H9 (cell line): Measurements from ENCODE around the gene C16orf89. TPM values are rescaled to one million over a fixed set of nuclear protein-coding genes. Genes with fewer than 3 reads are reported as not detected.

Source experiments
- DNase-seq: peaks from one replicate; pipeline ENCODE4 v3.0.0-alpha.2; 2017
- H2AFZ ChIP-seq: one replicate; pipeline ENCODE4 v1.6.1; 2013; ENCODE audit warnings: mild to moderate bottlenecking, low read length, control low read depth, moderate library complexity
- H2AK5ac ChIP-seq: 2 replicates; pipeline ENCODE4 v1.6.1; 2013; ENCODE audit warnings: low read length, control low read depth, mixed read lengths; ENCODE audit not compliant: insufficient read length
- H2BK120ac ChIP-seq: one replicate; pipeline ENCODE4 v1.6.1; 2013; ENCODE audit warnings: low read depth, mild to moderate bottlenecking, low read length, control low read depth, inconsistent platforms; ENCODE audit not compliant: poor library complexity, severe bottlenecking
- H2BK12ac ChIP-seq: 2 replicates; pipeline ENCODE4 v1.6.1; 2013; ENCODE audit warnings: low read length, control low read depth, mixed read lengths, low read depth; ENCODE audit not compliant: insufficient read length
- H2BK15ac ChIP-seq: 2 replicates; pipeline ENCODE4 v1.6.1; 2013; ENCODE audit warnings: low read depth, low read length, control low read depth
- H2BK20ac ChIP-seq: one replicate; pipeline ENCODE4 v1.6.1; 2013; ENCODE audit warnings: low read depth, mild to moderate bottlenecking, low read length, control low read depth, inconsistent platforms; ENCODE audit not compliant: poor library complexity, severe bottlenecking
- H2BK5ac ChIP-seq: 2 replicates; pipeline ENCODE4 v1.6.1; 2013; ENCODE audit warnings: low read length, control low read depth, mixed read lengths; ENCODE audit not compliant: insufficient read length
- H3K14ac ChIP-seq: 2 replicates; pipeline ENCODE4 v1.6.1; 2013; ENCODE audit warnings: low read length, control low read depth; ENCODE audit not compliant: insufficient read depth
- H3K18ac ChIP-seq: 2 replicates; pipeline ENCODE4 v1.6.1; 2013; ENCODE audit warnings: low read depth, mild to moderate bottlenecking, mixed read lengths, low read length, control low read depth; ENCODE audit not compliant: insufficient read length
- H3K23ac ChIP-seq: 2 replicates; pipeline ENCODE4 v1.6.1; 2013; ENCODE audit warnings: low read length, control low read depth, mixed read lengths, low read depth; ENCODE audit not compliant: insufficient read length
- H3K23me2 ChIP-seq: 2 replicates; pipeline ENCODE4 v1.6.1; 2013; ENCODE audit warnings: low read depth, mild to moderate bottlenecking, mixed read lengths, low read length, control low read depth; ENCODE audit not compliant: insufficient read length, poor library complexity, severe bottlenecking
- H3K27ac ChIP-seq: 2 replicates; pipeline ENCODE4 v1.5.1; 2013; ENCODE audit warnings: low read length, control low read depth, mixed read lengths, low read depth; ENCODE audit not compliant: insufficient read length
- H3K27me3 ChIP-seq: 2 replicates; pipeline ENCODE4 v1.6.1; 2013; ENCODE audit warnings: low read length, control low read depth, inconsistent platforms; ENCODE audit not compliant: insufficient read depth
- H3K4ac ChIP-seq: 2 replicates; pipeline ENCODE4 v1.6.1; 2013; ENCODE audit warnings: low read depth, mild to moderate bottlenecking, control low read depth, inconsistent platforms, low read length, moderate library complexity
- H3K4me1 ChIP-seq: 2 replicates; pipeline ENCODE4 v1.6.1; 2013; ENCODE audit warnings: low read length, control low read depth, inconsistent platforms; ENCODE audit not compliant: insufficient read depth
- H3K4me2 ChIP-seq: 2 replicates; pipeline ENCODE4 v1.6.1; 2013; ENCODE audit warnings: low read length, control low read depth, mixed read lengths; ENCODE audit not compliant: insufficient read length, insufficient read depth
- H3K56ac ChIP-seq: 2 replicates; pipeline ENCODE4 v1.6.1; 2013; ENCODE audit warnings: low read depth, mild to moderate bottlenecking, mixed read lengths, low read length, control low read depth; ENCODE audit not compliant: insufficient read length
- H3K79me1 ChIP-seq: 2 replicates; pipeline ENCODE4 v1.6.1; 2013; ENCODE audit warnings: low read depth, mild to moderate bottlenecking, moderate library complexity, low read length, control low read depth, inconsistent platforms; ENCODE audit not compliant: insufficient read depth, poor library complexity, severe bottlenecking
- H3K79me2 ChIP-seq: 2 replicates; pipeline ENCODE4 v1.6.1; 2013; ENCODE audit warnings: low read length, control low read depth, inconsistent platforms; ENCODE audit not compliant: insufficient read depth
- H3K9ac ChIP-seq: 2 replicates; pipeline ENCODE4 v1.6.1; 2013; ENCODE audit warnings: low read length, control low read depth, mixed read lengths; ENCODE audit not compliant: insufficient read length; ENCODE audit errors: extremely low read depth
- H3K9me3 ChIP-seq: one replicate; pipeline ENCODE4 v1.6.1; 2013; ENCODE audit warnings: low read depth, low read length, inconsistent platforms; ENCODE audit not compliant: control insufficient read depth
- H3T11ph ChIP-seq: one replicate; pipeline ENCODE4 v1.6.1; 2013; ENCODE audit warnings: mild to moderate bottlenecking, low read length, control low read depth, inconsistent platforms
- H4K20me1 ChIP-seq: one replicate; pipeline ENCODE4 v1.6.1; 2013; ENCODE audit not compliant: control insufficient read depth, insufficient read length, insufficient read depth
- H4K5ac ChIP-seq: 2 replicates; pipeline ENCODE4 v1.6.1; 2013; ENCODE audit warnings: low read depth, mild to moderate bottlenecking, mixed read lengths, low read length, control low read depth; ENCODE audit not compliant: insufficient read length
- H4K8ac ChIP-seq: replicated peaks from 2 replicates; pipeline ENCODE4 v1.6.1; 2013; ENCODE audit warnings: low read length, control low read depth, mixed read lengths, low read depth; ENCODE audit not compliant: insufficient read length
- H4K91ac ChIP-seq: 2 replicates; pipeline ENCODE4 v1.6.1; 2013; ENCODE audit warnings: low read depth, mild to moderate bottlenecking, moderate library complexity, mixed read lengths, low read length, control low read depth; ENCODE audit not compliant: insufficient read length
- H3K27ac Mint-ChIP-seq, 3 experiments: 2 replicates in 2 of 3; 3 replicates in 1 of 3; pipeline ENCODE4 v1.8.0; 2020 to 2021; ENCODE audit warnings: mixed read lengths in 3 of 3, mild to moderate bottlenecking in 1 of 3, moderate library complexity in 1 of 3
- H3K27me3 Mint-ChIP-seq: 2 replicates; pipeline ENCODE4 v1.8.0; 2021; ENCODE audit warnings: low read depth, mild to moderate bottlenecking, moderate library complexity, mixed read lengths
- H3K36me3 Mint-ChIP-seq, 3 experiments: 2 replicates in 2 of 3; 3 replicates in 1 of 3; pipeline ENCODE4 v1.8.0; 2020 to 2021; ENCODE audit warnings: low read depth in 3 of 3, mixed read lengths in 3 of 3; ENCODE audit not compliant: insufficient read depth in 1 of 3
- H3K4me1 Mint-ChIP-seq, 2 experiments: 2 replicates each; pipeline ENCODE4 v1.8.0; 2020; ENCODE audit warnings: mixed read lengths in 2 of 2
- H3K4me3 Mint-ChIP-seq, 2 experiments: 2 replicates in 1 of 2; 3 replicates in 1 of 2; pipeline ENCODE4 v1.8.0; 2020 to 2021; ENCODE audit warnings: mild to moderate bottlenecking in 2 of 2, mixed read lengths in 2 of 2, moderate library complexity in 1 of 2
- H3K9me3 Mint-ChIP-seq, 2 experiments: 2 replicates in 1 of 2; 3 replicates in 1 of 2; pipeline ENCODE4 v1.8.0; 2020; ENCODE audit warnings: mild to moderate bottlenecking in 2 of 2, mixed read lengths in 2 of 2, moderate library complexity in 1 of 2
- CTCF ChIP-seq: fragments of 200-600 bp; sonication (generic); conservative IDR thresholded peaks from 3 replicates; pipeline ENCODE4 v1.8.0; 2021; ENCODE audit warnings: antibody characterized with exemption, mild to moderate bottlenecking
- WGBS: extraction: QIAGEN DNeasy Blood & Tissue Kit; methylation state at CpG from one replicate; pipeline ENCODE4 v1.1.7; 2013; ENCODE audit warnings: missing lambda C conversion rate, low lambda C conversion rate, mixed read lengths; ENCODE audit not compliant: insufficient read length; ENCODE audit errors: extremely low coverage; 5-methylcytosine and 5-hydroxymethylcytosine counted together
- total RNA-seq: library from RNA; stranded (reverse); gene quantifications from 2 replicates; pipeline ENCODE4 v1.2.1, GENCODE V29; 2021

The C16orf89 gene
- total RNA-seq, 1 experiment from 2014 or later, result 2.5 TPM

GRCh38 chr16:5069854-5070253 is 4.1 kb upstream of the C16orf89 start:
- H3K18ac ChIP-seq, result no peak overlapping the region
- TF ChIP-seq CTCF, result no peak
- H3K14ac ChIP-seq, result no peak overlapping the region
- Mint-ChIP-seq H3K4me1 (peaks cover 17 to 18% of the 10 kb centered on the region in 2 experiments), H3K9me3 (no peaks in the 10 kb centered on the region; a peak in 2 of 5 replicates), H3K4me3 (no peak overlapping the region), H3K27me3 (no peaks in the 10 kb centered on the region; the same call in 1 of the 2 replicates), H3K27ac (no peak overlapping the region), H3K36me3 (peaks cover 0 to 8% (median 6%) of the 10 kb centered on the region in 3 experiments; a peak in 5 of 7 replicates)
- no peak overlapping the region for H4K8ac ChIP-seq
- peaks cover 5% of the 10 kb centered on the region; the same call in 1 of the 2 replicates for H3K79me2 ChIP-seq
- H3K9me3 ChIP-seq, result no peaks in the 10 kb centered on the region
- peaks cover 7% of the 10 kb centered on the region for H3K23me2 ChIP-seq
- H3K79me1 ChIP-seq, result peaks cover 4% of the 10 kb centered on the region
- no peak overlapping the region for H3K27ac ChIP-seq
- no peak overlapping the region for H3K9ac ChIP-seq
- H3K4ac ChIP-seq, result no peak overlapping the region
- no peak overlapping the region for H3K56ac ChIP-seq
- no peak overlapping the region for H3T11ph ChIP-seq
- no peak overlapping the region for H2BK5ac ChIP-seq
- no peak overlapping the region for H4K5ac ChIP-seq
- H3K27me3 ChIP-seq, result no peaks in the 10 kb centered on the region
- H3K4me1 ChIP-seq, result no peaks in the 10 kb centered on the region
- H2BK12ac ChIP-seq, result no peak overlapping the region
- H2BK120ac ChIP-seq, result no peak overlapping the region
- H4K91ac ChIP-seq, result no peak overlapping the region
- no peak overlapping the region for H3K4me2 ChIP-seq
- no peak overlapping the region for H2AK5ac ChIP-seq
- no peak for DNase-seq
- H2BK15ac ChIP-seq, result no peak overlapping the region
- H4K20me1 ChIP-seq, result no peaks in the 10 kb centered on the region
- H2BK20ac ChIP-seq, result no peak overlapping the region
- H3K23ac ChIP-seq, result no peak overlapping the region
- H2AFZ ChIP-seq, result no peak overlapping the region
- WGBS, result no CpG with 5 or more reads among the region's 9 CpGs
